Nephron progenitor cell (in vitro differentiated cells): ENCODE results near the gene YIF1A.

Experiments
- DNase-seq: peaks from one replicate; pipeline ENCODE4 v3.0.0; 2021
- H3K27ac Mint-ChIP-seq: 2 replicates; pipeline ENCODE4 v1.8.0; 2021; ENCODE audit warnings: mild to moderate bottlenecking, moderate library complexity, mixed read lengths
- H3K27me3 Mint-ChIP-seq: 2 replicates; pipeline ENCODE4 v1.8.0; 2021; ENCODE audit warnings: mild to moderate bottlenecking, low read depth, mixed read lengths; ENCODE audit not compliant: poor library complexity
- H3K36me3 Mint-ChIP-seq: 2 replicates; pipeline ENCODE4 v1.8.0; 2021; ENCODE audit warnings: low read depth, mixed read lengths
- H3K4me1 Mint-ChIP-seq: 2 replicates; pipeline ENCODE4 v1.8.0; 2021; ENCODE audit warnings: mixed read lengths
- H3K4me3 Mint-ChIP-seq: 2 replicates; pipeline ENCODE4 v1.8.0; 2021; ENCODE audit warnings: mild to moderate bottlenecking, moderate library complexity, mixed read lengths
- H3K9me3 Mint-ChIP-seq: 2 replicates; pipeline ENCODE4 v1.8.0; 2021; ENCODE audit warnings: mild to moderate bottlenecking, moderate library complexity, mixed read lengths
- CTCF ChIP-seq: fragments of 200-600 bp; sonication (generic); IDR thresholded peaks from 2 replicates; pipeline ENCODE4 v1.5.0; 2021; ENCODE audit warnings: antibody characterized with exemption

The YIF1A gene

GRCh38 chr11:66268952-66269905, 19.7 kb downstream of the YIF1A start:
- TF ChIP-seq CTCF = no peak
- Mint-ChIP-seq H3K4me3 (peak overlapping the region; percentile 96), H3K9me3 (no peaks in the 10 kb centered on the region), H3K4me1 (peaks cover 29% of the 10 kb centered on the region), H3K36me3 (peaks cover 37% of the 10 kb centered on the region), H3K27ac (peak overlapping the region; percentile 88), H3K27me3 (no peaks in the 10 kb centered on the region)
- peak; percentile 50 for DNase-seq

GRCh38 chr11:66268244-66268951, 20.5 kb downstream of the YIF1A start, which contains the start of gene RAB1B:
TSS of gene RAB1B (plus strand) at chr11:66268639. CDS start at chr11:66268680, 41 bp downstream.
- peak within 1 kb of the TSS; percentile 99 for H3K27ac Mint-ChIP-seq
- peak; percentile 100 for DNase-seq
- no peaks in the 10 kb centered on the region for H3K9me3 Mint-ChIP-seq
- H3K27me3 Mint-ChIP-seq = no peaks in the 10 kb centered on the region
- peaks cover 34% of the 10 kb centered on the region for H3K36me3 Mint-ChIP-seq
- peaks cover 27% of the 10 kb centered on the region for H3K4me1 Mint-ChIP-seq
- TF ChIP-seq CTCF = no peak
- peak within 1 kb of the TSS; percentile 96 for H3K4me3 Mint-ChIP-seq

- peaks cover 25% of the 10 kb centered on the region for H3K4me1 Mint-ChIP-seq
- peak overlapping the region; percentile 96 for H3K4me3 Mint-ChIP-seq
- no peak for TF ChIP-seq CTCF
- peak; percentile 92 for DNase-seq
- peak overlapping the region; percentile 99 for H3K27ac Mint-ChIP-seq
- peaks cover 26% of the 10 kb centered on the region for H3K36me3 Mint-ChIP-seq
- no peaks in the 10 kb centered on the region for H3K9me3 Mint-ChIP-seq
- no peaks in the 10 kb centered on the region for H3K27me3 Mint-ChIP-seq
Measured at GRCh38 chr11:66267379-66268243, 21.3 kb downstream of the YIF1A start.

- Mint-ChIP-seq H3K9me3 (no peaks in the 10 kb centered on the region), H3K4me1 (peaks cover 25% of the 10 kb centered on the region), H3K27me3 (no peaks in the 10 kb centered on the region), H3K27ac (peak overlapping the region; percentile 47), H3K4me3 (peak overlapping the region; percentile 96), H3K36me3 (peaks cover 20% of the 10 kb centered on the region)
- no peak for DNase-seq
- TF ChIP-seq CTCF = no peak
Measured at GRCh38 chr11:66267039-66267378, 21.9 kb downstream of the YIF1A start.

- TF ChIP-seq CTCF = no peak
- Mint-ChIP-seq H3K9me3 (no peaks in the 10 kb centered on the region), H3K36me3 (peaks cover 15% of the 10 kb centered on the region), H3K27me3 (no peaks in the 10 kb centered on the region), H3K27ac (no peak overlapping the region), H3K4me1 (peaks cover 25% of the 10 kb centered on the region), H3K4me3 (peak overlapping the region; percentile 96)
- DNase-seq = no peak
Measured at GRCh38 chr11:66266378-66267038, 22.4 kb downstream of the YIF1A start.
